CD14-positive monocyte (primary cell): ENCODE measurements around the gene ALDH7A1. TPM values are rescaled to one million over a fixed set of nuclear protein-coding genes. Genes with fewer than 3 reads are reported as not detected.

Source experiments
- DNase-seq, 3 donors: peaks; one replicate each; pipeline ENCODE4 v3.0.0-alpha.2; 2011 to 2022
- H2AFZ ChIP-seq: 2 replicates; pipeline ENCODE4 v1.6.0; 2012; ENCODE audit warnings: mild to moderate bottlenecking, low read depth, low read length, inconsistent platforms; ENCODE audit not compliant: insufficient read depth, poor library complexity, severe bottlenecking
- H3K27ac ChIP-seq, 2 donors: 1 replicate in 1 of 2; 2 replicates in 1 of 2; pipeline ENCODE4 v1.5.1; 2012 to 2013; ENCODE audit warnings: low read length in 2 of 2, control low read depth in 1 of 2, inconsistent platforms in 1 of 2, low read depth in 1 of 2, mild to moderate bottlenecking in 1 of 2
- H3K27me3 ChIP-seq, 2 donors: one replicate each; pipeline versions ENCODE4 v1.6.0 to v1.6.1; 2011 to 2013; ENCODE audit warnings: low read length in 2 of 2; ENCODE audit not compliant: control insufficient read depth in 2 of 2, insufficient read depth in 2 of 2
- H3K36me3 ChIP-seq, 2 donors: replicated peaks in 1 of 2; 1 replicate in 1 of 2; 2 replicates in 1 of 2; pipeline versions ENCODE4 v1.5.1 to v1.6.1; 2012 to 2013; ENCODE audit warnings: low read length in 2 of 2, control low read depth in 1 of 2, inconsistent platforms in 1 of 2, mild to moderate bottlenecking in 1 of 2; ENCODE audit not compliant: insufficient read depth in 2 of 2, control insufficient read depth in 1 of 2
- H3K4me1 ChIP-seq, 2 donors: 1 replicate in 1 of 2; 2 replicates in 1 of 2; pipeline versions ENCODE4 v1.5.1 to v1.6.1; 2012 to 2013; ENCODE audit warnings: low read length in 2 of 2, control low read depth in 1 of 2, inconsistent platforms in 1 of 2, mild to moderate bottlenecking in 1 of 2, moderate library complexity in 1 of 2; ENCODE audit not compliant: insufficient read depth in 2 of 2, control insufficient read depth in 1 of 2
- H3K4me2 ChIP-seq: replicated peaks from 2 replicates; pipeline ENCODE3; 2012; ENCODE audit warnings: low read length, moderate library complexity, mild to moderate bottlenecking; ENCODE audit not compliant: poor library complexity, severe bottlenecking; ENCODE audit errors: extremely low read depth
- H3K4me3 ChIP-seq, 3 experiments: fragments of 200-600 bp in 1 of 3; sonication (generic) in 1 of 3; replicated peaks in 1 of 3; 1 replicate in 2 of 3; 2 replicates in 1 of 3; pipeline ENCODE4 v1.5.1; 2011 to 2013; ENCODE audit warnings: low read length in 3 of 3, mild to moderate bottlenecking in 3 of 3, control low read depth in 2 of 3, low read depth in 2 of 3, inconsistent platforms in 1 of 3, moderate library complexity in 1 of 3
- H3K79me2 ChIP-seq: 2 replicates; pipeline ENCODE4 v1.6.0; 2012; ENCODE audit warnings: mild to moderate bottlenecking, control low read depth, inconsistent platforms, low read length, moderate library complexity; ENCODE audit not compliant: insufficient read depth
- H3K9ac ChIP-seq: 2 replicates; pipeline ENCODE4 v1.6.0; 2017; ENCODE audit warnings: low read length, mild to moderate bottlenecking; ENCODE audit not compliant: insufficient read depth, poor library complexity, severe bottlenecking
- H3K9me3 ChIP-seq, 2 donors: replicated peaks in 1 of 2; 1 replicate in 1 of 2; 2 replicates in 1 of 2; pipeline versions ENCODE4 v1.5.1 to v1.6.1; 2012 to 2013; ENCODE audit warnings: low read length in 2 of 2, control low read depth in 1 of 2; ENCODE audit not compliant: control insufficient read depth in 1 of 2, insufficient read depth in 1 of 2
- H4K20me1 ChIP-seq: 2 replicates; pipeline ENCODE4 v1.6.0; 2012; ENCODE audit warnings: mild to moderate bottlenecking, low read length, control low read depth, moderate library complexity; ENCODE audit not compliant: insufficient read depth
- H3K27ac Mint-ChIP-seq, 7 donors: one replicate each; pipeline ENCODE4 v1.8.0; 2020; ENCODE audit warnings: mild to moderate bottlenecking in 7 of 7, mixed read lengths in 7 of 7, moderate library complexity in 6 of 7, inconsistent platforms in 2 of 7
- H3K27me3 Mint-ChIP-seq, 3 donors: one replicate each; pipeline ENCODE4 v1.8.0; 2021 to 2022; ENCODE audit warnings: low read depth in 3 of 3, mild to moderate bottlenecking in 3 of 3, mixed read lengths in 3 of 3, moderate library complexity in 3 of 3, inconsistent platforms in 1 of 3
- H3K36me3 Mint-ChIP-seq, 2 donors: one replicate each; pipeline ENCODE4 v1.8.0; 2020; ENCODE audit warnings: mixed read lengths in 2 of 2, inconsistent platforms in 1 of 2, mild to moderate bottlenecking in 1 of 2
- H3K4me1 Mint-ChIP-seq: one replicate; pipeline ENCODE4 v1.8.0; 2020; ENCODE audit warnings: mild to moderate bottlenecking, mixed read lengths
- H3K4me3 Mint-ChIP-seq, 2 donors: one replicate each; pipeline ENCODE4 v1.8.0; 2020; ENCODE audit warnings: mild to moderate bottlenecking in 2 of 2, mixed read lengths in 2 of 2, moderate library complexity in 1 of 2
- H3K9me3 Mint-ChIP-seq, 7 donors: one replicate each; pipeline ENCODE4 v1.8.0; 2020 to 2022; ENCODE audit warnings: mixed read lengths in 7 of 7, mild to moderate bottlenecking in 6 of 7, moderate library complexity in 6 of 7, inconsistent platforms in 2 of 7
- intact Hi-C, 2 donors: fragments of 100-400 bp; cut with micrococcal nuclease; formaldehyde crosslinking; loops; one replicate each; pipeline versions ENCODE4 v1.15.0 to v1.15.1; 2023
- polyA plus RNA-seq, 3 donors: library from polyadenylated mRNA; depleted of rRNA in 1 of 3; unstranded in 2 of 3; stranded (reverse) in 1 of 3; fragments of 300-500 nt in 2 of 3; fragments of >200 nt in 1 of 3; fragmentation: Illumina TruSeq in 2 of 3; gene quantifications; 1 replicate in 2 of 3; 2 replicates in 1 of 3; pipeline ENCODE4 v1.2.3, GENCODE V29; 2012 to 2021
- TF ChIP-seq, protein P1 (sequence below): fragments of 200-600 bp; IDR thresholded peaks from one replicate; pipeline ENCODE4 v1.8.0; 2022; ENCODE audit warnings: antibody characterized with exemption, mild to moderate bottlenecking

The ALDH7A1 gene
- polyA plus RNA-seq, 3 donors, result 0.44 to 0.67 (median 0.59) TPM

DNA sequence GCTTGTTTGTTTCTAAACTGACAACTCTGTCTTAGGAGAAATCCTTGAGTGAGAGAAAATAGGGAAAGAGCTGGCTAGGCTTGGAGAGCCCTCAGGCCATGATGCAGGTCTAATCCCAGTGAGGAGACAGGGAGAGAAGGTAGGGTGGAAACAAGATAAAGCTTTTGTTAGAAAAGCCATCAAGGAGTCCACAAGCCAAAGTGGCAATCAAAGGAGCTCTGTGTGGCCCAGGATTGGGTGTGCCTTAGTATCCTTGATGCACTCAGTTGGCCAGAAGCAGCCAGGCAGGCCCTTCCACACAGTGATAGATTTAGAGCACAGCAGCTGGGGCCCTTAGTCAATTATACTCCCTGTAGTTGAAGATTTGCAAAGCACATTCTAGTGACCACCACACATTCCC, 73.9 kb downstream of the ALDH7A1 start:
- Histone ChIP-seq H2AFZ (no peak overlapping the region), H3K9ac (no peak overlapping the region), H4K20me1 (no peaks in the 10 kb centered on the region), H3K27me3 (no peaks in the 10 kb centered on the region), H3K36me3 (no peaks in the 10 kb centered on the region), H3K9me3 (no peaks in the 10 kb centered on the region), H3K4me1 (peaks cover 4 to 5% of the 10 kb centered on the region in 2 donors), H3K4me2 (no peak overlapping the region), H3K4me3 (no peak overlapping the region), H3K79me2 (no peaks in the 10 kb centered on the region), H3K27ac (no peak overlapping the region)
- DNase-seq, result no peak
- peaks cover 0 to 6% (median 3%) of the 10 kb centered on the region in 3 donors for H3K27me3 Mint-ChIP-seq
- peaks cover 6% of the 10 kb centered on the region for H3K4me1 Mint-ChIP-seq
- H3K36me3 Mint-ChIP-seq, result no peaks in the 10 kb centered on the region
- no peak overlapping the region for H3K4me3 Mint-ChIP-seq
- TF ChIP-seq, protein P1, sequence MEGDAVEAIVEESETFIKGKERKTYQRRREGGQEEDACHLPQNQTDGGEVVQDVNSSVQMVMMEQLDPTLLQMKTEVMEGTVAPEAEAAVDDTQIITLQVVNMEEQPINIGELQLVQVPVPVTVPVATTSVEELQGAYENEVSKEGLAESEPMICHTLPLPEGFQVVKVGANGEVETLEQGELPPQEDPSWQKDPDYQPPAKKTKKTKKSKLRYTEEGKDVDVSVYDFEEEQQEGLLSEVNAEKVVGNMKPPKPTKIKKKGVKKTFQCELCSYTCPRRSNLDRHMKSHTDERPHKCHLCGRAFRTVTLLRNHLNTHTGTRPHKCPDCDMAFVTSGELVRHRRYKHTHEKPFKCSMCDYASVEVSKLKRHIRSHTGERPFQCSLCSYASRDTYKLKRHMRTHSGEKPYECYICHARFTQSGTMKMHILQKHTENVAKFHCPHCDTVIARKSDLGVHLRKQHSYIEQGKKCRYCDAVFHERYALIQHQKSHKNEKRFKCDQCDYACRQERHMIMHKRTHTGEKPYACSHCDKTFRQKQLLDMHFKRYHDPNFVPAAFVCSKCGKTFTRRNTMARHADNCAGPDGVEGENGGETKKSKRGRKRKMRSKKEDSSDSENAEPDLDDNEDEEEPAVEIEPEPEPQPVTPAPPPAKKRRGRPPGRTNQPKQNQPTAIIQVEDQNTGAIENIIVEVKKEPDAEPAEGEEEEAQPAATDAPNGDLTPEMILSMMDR, result no peak
- no peak overlapping the region for H3K27ac Mint-ChIP-seq
- peaks cover 0 to 3% (median 0%) of the 10 kb centered on the region in 7 donors for H3K9me3 Mint-ChIP-seq
- intact Hi-C loops, result no loop called here

- TF ChIP-seq, protein P1, result no peak
- H2AFZ ChIP-seq, result no peak overlapping the region
- peaks cover 0 to 2% (median 0%) of the 10 kb centered on the region in 7 donors for H3K9me3 Mint-ChIP-seq
- no peaks in the 10 kb centered on the region for H3K27me3 ChIP-seq
- H3K27ac ChIP-seq, result no peak overlapping the region
- H3K36me3 Mint-ChIP-seq, result no peaks in the 10 kb centered on the region
- no peak overlapping the region for H3K4me3 ChIP-seq
- H3K79me2 ChIP-seq, result no peaks in the 10 kb centered on the region
- no peak overlapping the region for H3K27ac Mint-ChIP-seq
- no peak overlapping the region for H3K4me2 ChIP-seq
- H3K4me1 Mint-ChIP-seq, result peaks cover 2% of the 10 kb centered on the region
- H3K27me3 Mint-ChIP-seq, result peaks cover 0 to 5% (median 1%) of the 10 kb centered on the region in 3 donors
- no peak overlapping the region for H3K9ac ChIP-seq
- no peaks in the 10 kb centered on the region for H3K9me3 ChIP-seq
- no peaks in the 10 kb centered on the region for H4K20me1 ChIP-seq
- intact Hi-C loops, result no loop called here
- peaks cover 2% of the 10 kb centered on the region in 2 donors for H3K4me1 ChIP-seq
- no peak overlapping the region for H3K4me3 Mint-ChIP-seq
- no peaks in the 10 kb centered on the region for H3K36me3 ChIP-seq
- DNase-seq, result no peak
Observed at GRCh38 chr5:126520593-126520953, 74.4 kb downstream of the ALDH7A1 start.
